Measurements from ENCODE around the gene SEMA3E.

DNA sequence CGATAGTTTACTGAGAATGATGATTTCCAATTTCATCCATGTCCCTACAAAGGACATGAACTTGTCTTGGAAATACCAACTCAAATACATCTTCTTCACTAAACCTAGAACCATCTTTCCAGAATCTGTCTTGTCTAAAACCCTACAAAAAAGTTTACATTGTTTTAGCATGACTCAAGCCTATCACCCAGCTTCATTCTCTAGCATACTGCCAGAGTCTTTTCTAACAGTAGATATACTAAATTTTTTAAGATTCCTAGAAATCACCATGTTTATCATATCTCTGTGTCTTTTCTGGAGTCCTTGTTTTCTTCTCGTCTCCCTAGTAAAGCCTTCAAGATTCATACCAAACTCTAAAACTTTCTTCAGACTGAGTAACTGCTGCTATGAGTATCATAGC lies 129.7 kb downstream of the SEMA3E start:
- TF ChIP-seq, protein P1, sequence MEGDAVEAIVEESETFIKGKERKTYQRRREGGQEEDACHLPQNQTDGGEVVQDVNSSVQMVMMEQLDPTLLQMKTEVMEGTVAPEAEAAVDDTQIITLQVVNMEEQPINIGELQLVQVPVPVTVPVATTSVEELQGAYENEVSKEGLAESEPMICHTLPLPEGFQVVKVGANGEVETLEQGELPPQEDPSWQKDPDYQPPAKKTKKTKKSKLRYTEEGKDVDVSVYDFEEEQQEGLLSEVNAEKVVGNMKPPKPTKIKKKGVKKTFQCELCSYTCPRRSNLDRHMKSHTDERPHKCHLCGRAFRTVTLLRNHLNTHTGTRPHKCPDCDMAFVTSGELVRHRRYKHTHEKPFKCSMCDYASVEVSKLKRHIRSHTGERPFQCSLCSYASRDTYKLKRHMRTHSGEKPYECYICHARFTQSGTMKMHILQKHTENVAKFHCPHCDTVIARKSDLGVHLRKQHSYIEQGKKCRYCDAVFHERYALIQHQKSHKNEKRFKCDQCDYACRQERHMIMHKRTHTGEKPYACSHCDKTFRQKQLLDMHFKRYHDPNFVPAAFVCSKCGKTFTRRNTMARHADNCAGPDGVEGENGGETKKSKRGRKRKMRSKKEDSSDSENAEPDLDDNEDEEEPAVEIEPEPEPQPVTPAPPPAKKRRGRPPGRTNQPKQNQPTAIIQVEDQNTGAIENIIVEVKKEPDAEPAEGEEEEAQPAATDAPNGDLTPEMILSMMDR (conservative IDR thresholded peaks at IDR 0.05 in 1 of 2, IDR thresholded peaks at IDR 0.05 in 1 of 2; ENCODE audit: extremely low read depth in 1 of 2, insufficient read depth in 1 of 2, low read depth in 1 of 2, low read length in 2 of 2), result no peak
- no peak for TF ChIP-seq EZH2 (IDR thresholded peaks at IDR 0.05; ENCODE audit: borderline replicate concordance, low read length)
